NT2/D1 (cell line): Measurements from ENCODE around the gene PLSCR5.

Experiments used
- DNase-seq: peaks from one replicate; pipeline ENCODE4 v3.0.0-alpha.2; 2011; ENCODE audit warnings: low read depth, low spot score
- H3K27me3 ChIP-seq: 2 replicates; pipeline ENCODE4 v1.6.0; 2011; ENCODE audit warnings: mild to moderate bottlenecking; ENCODE audit not compliant: insufficient read length, insufficient read depth
- H3K36me3 ChIP-seq: 2 replicates; pipeline ENCODE4 v1.6.1; 2011; ENCODE audit warnings: mild to moderate bottlenecking, low read length, mixed read lengths; ENCODE audit not compliant: insufficient read depth, insufficient read length
- H3K4me1 ChIP-seq: 2 replicates; pipeline ENCODE4 v1.5.1; 2011; ENCODE audit not compliant: insufficient read depth, insufficient read length
- H3K4me3 ChIP-seq: 2 replicates; pipeline ENCODE4 v1.5.1; 2011; ENCODE audit warnings: low read depth; ENCODE audit not compliant: insufficient read length
- H3K9ac ChIP-seq: 2 replicates; pipeline ENCODE4 v1.6.0; 2011; ENCODE audit warnings: low read depth; ENCODE audit not compliant: insufficient read length
- H3K9me3 ChIP-seq: 2 replicates; pipeline ENCODE4 v1.5.1; 2011; ENCODE audit warnings: mild to moderate bottlenecking, low read length; ENCODE audit not compliant: insufficient read depth
- SUZ12 ChIP-seq: IDR thresholded peaks from 2 replicates; pipeline ENCODE4 v1.6.1; 2011; ENCODE audit not compliant: insufficient read length, insufficient read depth; ENCODE audit errors: extremely low read depth
- YY1 ChIP-seq: IDR thresholded peaks from 2 replicates; pipeline ENCODE4 v1.6.1; 2011; ENCODE audit not compliant: insufficient read length, insufficient read depth
- ZNF274 ChIP-seq: IDR thresholded peaks from 2 replicates; pipeline ENCODE4 v1.6.1; 2011; ENCODE audit warnings: mild to moderate bottlenecking, low read depth, low read length

Gene PLSCR5, protein sequence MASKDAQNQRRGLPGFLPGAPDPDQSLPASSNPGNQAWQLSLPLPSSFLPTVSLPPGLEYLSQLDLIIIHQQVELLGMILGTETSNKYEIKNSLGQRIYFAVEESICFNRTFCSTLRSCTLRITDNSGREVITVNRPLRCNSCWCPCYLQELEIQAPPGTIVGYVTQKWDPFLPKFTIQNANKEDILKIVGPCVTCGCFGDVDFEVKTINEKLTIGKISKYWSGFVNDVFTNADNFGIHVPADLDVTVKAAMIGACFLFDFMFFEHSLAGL

DNA sequence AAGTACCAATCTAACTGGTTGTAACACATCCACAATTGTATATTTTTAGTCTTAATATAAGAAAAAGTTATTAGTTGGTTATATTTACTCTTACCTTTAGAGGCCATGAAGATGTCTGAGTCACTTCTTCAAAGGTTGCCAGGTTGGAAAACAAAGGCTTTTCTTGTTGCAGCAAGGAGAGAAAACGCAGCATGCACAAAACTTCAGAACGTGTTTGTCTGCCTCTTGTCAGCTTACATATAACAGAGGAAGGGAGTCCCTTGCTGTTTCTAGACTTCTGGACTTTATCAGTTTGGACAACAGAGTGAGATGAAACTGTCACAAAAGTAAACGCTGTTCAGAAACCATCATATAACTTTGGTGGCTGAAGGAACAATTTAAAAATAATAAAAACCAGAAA lies at the start of gene PLSCR5:
Gene PLSCR5, minus strand, starts transcription at position 241 of the 400 bp plus-strand sequence. Its CDS starts 134 bp downstream, at position 107.
- Histone ChIP-seq H3K36me3 (no peaks in the 10 kb centered on the region), H3K27me3 (no peaks in the 10 kb centered on the region), H3K9me3 (no peaks in the 10 kb centered on the region; the same call in 1 of the 2 replicates), H3K4me1 (no peaks in the 10 kb centered on the region), H3K4me3 (no peak within 1 kb of the TSS), H3K9ac (no peak within 1 kb of the TSS)
- no peak for DNase-seq
- TF ChIP-seq SUZ12 (no peak), ZNF274 (no peak), YY1 (no peak)

DNA sequence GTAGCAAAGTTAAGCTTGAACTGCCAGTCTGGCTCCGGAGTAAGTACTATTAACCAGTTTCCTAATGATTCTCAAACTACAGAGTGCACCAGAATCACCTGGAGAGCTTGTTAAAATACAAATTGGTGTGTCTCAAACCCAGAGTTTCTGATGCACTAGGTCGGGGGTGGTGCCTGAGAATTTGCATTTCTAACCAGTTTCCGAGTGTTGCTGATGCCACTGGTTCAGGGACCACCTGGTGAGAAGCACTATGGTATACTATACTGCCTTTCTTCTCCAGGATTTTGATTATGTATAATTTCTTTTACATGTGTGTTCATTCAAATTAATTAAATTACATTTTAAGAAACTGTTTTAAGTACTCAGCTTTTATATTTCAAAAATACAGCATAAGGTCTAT lies 48.8 kb upstream of the PLSCR5 start:
- Histone ChIP-seq H3K4me3 (no peak overlapping the region), H3K27me3 (no peaks in the 10 kb centered on the region), H3K4me1 (no peaks in the 10 kb centered on the region), H3K9me3 (no peaks in the 10 kb centered on the region), H3K9ac (no peak overlapping the region), H3K36me3 (no peaks in the 10 kb centered on the region)
- no peak for DNase-seq
- no peak for TF ChIP-seq SUZ12
- TF ChIP-seq ZNF274: no peak
- no peak for TF ChIP-seq YY1

DNA sequence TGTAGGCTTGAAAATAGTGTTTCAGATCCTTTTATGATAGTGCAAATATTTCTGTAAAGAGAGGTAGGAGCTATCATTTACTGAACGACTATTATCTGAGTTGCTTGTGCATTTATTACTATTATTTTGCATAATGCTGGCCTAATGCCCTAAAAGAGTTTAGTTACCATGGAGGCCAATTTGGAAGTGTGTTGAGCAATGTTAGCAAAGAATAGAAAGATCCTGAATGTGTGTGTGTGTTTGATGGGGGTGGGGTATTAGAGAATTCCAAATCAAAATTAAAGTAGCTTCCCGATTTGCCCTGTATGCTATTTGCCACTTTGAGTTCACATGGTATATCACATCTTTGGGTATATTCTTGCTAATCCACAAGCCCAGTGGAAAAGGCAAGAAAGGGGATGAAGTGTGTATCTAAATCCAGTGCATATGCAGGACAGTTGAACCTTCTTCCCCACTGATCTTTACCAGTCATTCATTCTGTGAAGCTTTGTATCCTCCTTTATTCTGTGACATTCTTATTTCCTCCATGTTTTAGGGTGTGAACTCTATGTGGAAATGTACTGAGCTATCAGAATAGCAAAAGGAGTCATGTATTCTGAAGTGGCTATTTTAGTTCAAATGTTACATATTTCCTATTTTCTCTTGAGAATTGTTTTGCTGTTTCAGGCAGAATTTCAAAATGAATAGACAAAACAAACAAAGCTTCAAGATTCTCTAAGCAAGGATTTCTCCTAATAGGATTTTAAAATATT lies 45.7 kb upstream of the PLSCR5 start:
- Histone ChIP-seq H3K36me3 (no peaks in the 10 kb centered on the region), H3K4me1 (no peaks in the 10 kb centered on the region), H3K9ac (no peak overlapping the region), H3K4me3 (no peak overlapping the region), H3K9me3 (no peaks in the 10 kb centered on the region), H3K27me3 (no peaks in the 10 kb centered on the region)
- TF ChIP-seq YY1 (no peak), SUZ12 (no peak), ZNF274 (no peak)
- DNase-seq: no peak

DNA sequence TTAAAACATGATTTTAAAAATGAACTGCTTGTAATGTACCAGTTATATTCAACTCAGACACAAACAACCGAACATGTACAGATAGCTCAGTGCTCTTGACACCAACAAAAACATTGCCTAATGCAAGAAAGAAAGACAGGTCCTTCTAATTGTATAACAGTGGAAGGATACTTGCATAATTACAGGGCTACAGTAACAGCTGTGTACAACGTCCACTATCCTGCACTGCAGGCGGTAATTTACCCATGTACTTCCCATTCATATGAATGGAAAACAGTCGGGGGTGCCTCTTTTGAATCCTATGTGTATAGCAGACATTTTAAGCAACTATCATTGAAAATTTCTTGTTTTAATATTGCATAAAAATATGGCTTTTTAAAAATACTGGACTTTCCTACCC lies 41.1 kb upstream of the PLSCR5 start:
- Histone ChIP-seq H3K4me1 (no peaks in the 10 kb centered on the region), H3K27me3 (no peaks in the 10 kb centered on the region), H3K9ac (no peak overlapping the region), H3K36me3 (no peaks in the 10 kb centered on the region), H3K9me3 (no peaks in the 10 kb centered on the region), H3K4me3 (no peak overlapping the region)
- no peak for TF ChIP-seq SUZ12
- TF ChIP-seq ZNF274: no peak
- TF ChIP-seq YY1: no peak
- DNase-seq: no peak

DNA sequence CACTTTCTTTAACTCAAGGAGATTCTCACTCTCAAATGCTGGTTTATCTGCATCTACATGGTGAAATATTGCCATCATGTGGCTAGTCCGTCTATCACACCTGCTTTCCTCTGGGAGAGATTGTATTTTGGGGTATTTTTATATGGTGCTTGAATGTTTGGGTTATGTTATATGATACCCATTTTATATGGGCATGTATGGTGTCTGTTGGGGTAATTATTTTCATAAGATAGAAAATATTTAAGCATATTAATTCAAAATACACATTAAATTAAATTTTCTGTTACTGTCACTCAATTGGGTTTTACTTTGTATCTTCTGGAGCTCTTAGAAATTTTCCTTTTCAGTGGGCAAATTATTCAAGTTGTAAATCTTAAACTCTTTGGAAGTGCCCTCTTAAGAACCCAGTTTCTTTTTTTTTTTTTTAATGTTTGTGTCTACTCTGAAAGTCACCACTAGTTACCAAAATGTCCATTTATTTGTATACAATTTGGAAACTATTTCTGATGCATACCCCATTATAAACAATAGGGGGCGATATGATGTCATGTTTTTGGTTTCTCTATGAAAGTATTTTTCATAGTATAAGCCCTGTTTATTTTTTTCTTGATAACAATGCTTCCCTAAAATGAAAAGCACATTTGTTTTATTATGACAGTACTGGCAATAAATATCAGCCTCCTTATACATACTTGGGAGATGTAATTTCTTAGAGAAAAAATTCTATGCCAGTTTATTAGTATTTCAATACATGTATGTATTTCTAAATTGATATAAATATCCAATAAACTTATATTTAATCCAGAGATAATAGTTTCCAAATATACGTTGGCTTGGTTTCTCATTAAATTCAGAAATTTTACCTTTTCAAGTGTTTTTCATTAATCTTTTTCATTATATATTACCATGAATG lies 36.1 kb upstream of the PLSCR5 start:
- Histone ChIP-seq H3K9ac (no peak overlapping the region), H3K4me3 (no peak overlapping the region), H3K9me3 (no peaks in the 10 kb centered on the region), H3K36me3 (no peaks in the 10 kb centered on the region), H3K4me1 (no peaks in the 10 kb centered on the region), H3K27me3 (no peaks in the 10 kb centered on the region)
- peak; percentile 38 for DNase-seq
- TF ChIP-seq ZNF274 (no peak), SUZ12 (no peak), YY1 (no peak)

DNA sequence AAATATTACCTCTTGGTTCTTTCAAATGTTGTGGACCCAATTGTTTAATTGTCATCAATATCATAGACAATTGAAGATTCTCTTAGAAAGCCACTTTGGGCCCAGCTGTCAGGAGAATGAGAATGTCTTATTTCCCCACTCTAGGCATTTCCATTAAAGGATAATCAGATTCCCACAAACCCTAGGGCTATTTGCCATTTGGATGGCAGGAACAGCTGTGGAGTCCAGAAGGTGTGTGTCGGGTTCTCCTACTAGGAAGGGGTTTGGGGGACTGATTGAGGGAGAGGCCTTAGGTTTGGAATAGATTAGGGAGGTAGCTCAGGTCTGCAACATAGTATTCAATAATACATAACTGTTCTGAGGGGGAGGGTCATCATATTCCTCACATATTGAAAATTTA lies 35.2 kb upstream of the PLSCR5 start:
- Histone ChIP-seq H3K4me1 (no peaks in the 10 kb centered on the region), H3K4me3 (no peak overlapping the region), H3K9ac (no peak overlapping the region), H3K9me3 (no peaks in the 10 kb centered on the region), H3K36me3 (no peaks in the 10 kb centered on the region), H3K27me3 (no peaks in the 10 kb centered on the region)
- TF ChIP-seq SUZ12 (no peak), YY1 (no peak), ZNF274 (no peak)
- DNase-seq: no peak
